ENCODE data around the gene TFB1M.

DNA sequence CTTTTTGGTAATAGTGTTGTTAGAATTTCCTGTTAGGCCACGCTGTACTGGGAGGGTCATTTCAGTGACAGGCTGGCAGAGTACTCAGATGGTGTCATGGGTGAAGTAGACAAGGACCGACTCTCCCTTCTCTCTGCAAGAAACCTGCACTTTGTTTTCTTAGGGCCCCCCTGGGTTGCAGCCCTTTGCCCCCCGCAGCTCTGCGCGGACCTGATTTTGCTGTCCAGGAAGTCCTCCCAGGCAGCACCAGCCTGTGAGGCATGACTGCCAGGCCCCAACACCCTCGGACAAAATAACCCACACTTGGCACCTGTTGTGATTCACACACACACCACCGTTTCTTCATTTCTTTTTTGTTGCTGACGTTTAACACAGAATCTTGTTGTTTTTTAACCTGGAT, 72.3 kb downstream of the TFB1M start:
- TF ChIP-seq, protein P1, sequence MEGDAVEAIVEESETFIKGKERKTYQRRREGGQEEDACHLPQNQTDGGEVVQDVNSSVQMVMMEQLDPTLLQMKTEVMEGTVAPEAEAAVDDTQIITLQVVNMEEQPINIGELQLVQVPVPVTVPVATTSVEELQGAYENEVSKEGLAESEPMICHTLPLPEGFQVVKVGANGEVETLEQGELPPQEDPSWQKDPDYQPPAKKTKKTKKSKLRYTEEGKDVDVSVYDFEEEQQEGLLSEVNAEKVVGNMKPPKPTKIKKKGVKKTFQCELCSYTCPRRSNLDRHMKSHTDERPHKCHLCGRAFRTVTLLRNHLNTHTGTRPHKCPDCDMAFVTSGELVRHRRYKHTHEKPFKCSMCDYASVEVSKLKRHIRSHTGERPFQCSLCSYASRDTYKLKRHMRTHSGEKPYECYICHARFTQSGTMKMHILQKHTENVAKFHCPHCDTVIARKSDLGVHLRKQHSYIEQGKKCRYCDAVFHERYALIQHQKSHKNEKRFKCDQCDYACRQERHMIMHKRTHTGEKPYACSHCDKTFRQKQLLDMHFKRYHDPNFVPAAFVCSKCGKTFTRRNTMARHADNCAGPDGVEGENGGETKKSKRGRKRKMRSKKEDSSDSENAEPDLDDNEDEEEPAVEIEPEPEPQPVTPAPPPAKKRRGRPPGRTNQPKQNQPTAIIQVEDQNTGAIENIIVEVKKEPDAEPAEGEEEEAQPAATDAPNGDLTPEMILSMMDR (IDR thresholded peaks at IDR 0.05; ENCODE audit: low read depth, low read length), result no peak
- no peak for TF ChIP-seq EZH2phosphoT487 (IDR thresholded peaks at IDR 0.05; ENCODE audit: low read depth)
